Measurements from ENCODE around the gene RPS6KC1.

DNA sequence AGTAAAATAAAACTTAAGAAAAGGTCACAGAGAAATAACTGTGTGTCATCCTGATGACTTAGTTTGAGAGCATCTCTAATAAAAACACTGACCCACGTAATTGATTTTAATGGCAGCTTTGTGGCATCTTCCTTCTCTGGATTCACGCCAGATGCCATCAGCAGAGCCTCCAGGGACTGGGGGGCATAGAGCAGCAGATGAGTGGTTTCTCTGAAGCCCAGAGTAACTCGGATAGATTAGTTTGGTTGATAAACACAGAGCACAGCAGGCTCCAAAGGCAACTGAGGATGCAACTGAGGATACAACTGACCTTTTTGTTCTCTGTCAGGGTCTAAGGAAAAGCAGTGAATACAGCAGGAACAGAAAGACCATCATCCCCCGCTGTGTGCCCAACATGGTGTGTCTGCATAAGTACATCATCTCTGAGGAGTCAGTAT lies 180.8 kb downstream of the RPS6KC1 start:
- TF ChIP-seq, protein P1, sequence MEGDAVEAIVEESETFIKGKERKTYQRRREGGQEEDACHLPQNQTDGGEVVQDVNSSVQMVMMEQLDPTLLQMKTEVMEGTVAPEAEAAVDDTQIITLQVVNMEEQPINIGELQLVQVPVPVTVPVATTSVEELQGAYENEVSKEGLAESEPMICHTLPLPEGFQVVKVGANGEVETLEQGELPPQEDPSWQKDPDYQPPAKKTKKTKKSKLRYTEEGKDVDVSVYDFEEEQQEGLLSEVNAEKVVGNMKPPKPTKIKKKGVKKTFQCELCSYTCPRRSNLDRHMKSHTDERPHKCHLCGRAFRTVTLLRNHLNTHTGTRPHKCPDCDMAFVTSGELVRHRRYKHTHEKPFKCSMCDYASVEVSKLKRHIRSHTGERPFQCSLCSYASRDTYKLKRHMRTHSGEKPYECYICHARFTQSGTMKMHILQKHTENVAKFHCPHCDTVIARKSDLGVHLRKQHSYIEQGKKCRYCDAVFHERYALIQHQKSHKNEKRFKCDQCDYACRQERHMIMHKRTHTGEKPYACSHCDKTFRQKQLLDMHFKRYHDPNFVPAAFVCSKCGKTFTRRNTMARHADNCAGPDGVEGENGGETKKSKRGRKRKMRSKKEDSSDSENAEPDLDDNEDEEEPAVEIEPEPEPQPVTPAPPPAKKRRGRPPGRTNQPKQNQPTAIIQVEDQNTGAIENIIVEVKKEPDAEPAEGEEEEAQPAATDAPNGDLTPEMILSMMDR (conservative IDR thresholded peaks at IDR 0.05 in 1 of 2, IDR thresholded peaks at IDR 0.05 in 1 of 2; ENCODE audit: extremely low read depth in 1 of 2, insufficient read depth in 1 of 2, low read depth in 1 of 2, low read length in 2 of 2) = no peak
- no peak for TF ChIP-seq EZH2 (IDR thresholded peaks at IDR 0.05; ENCODE audit: borderline replicate concordance, low read length)

Measured in mammary epithelial cell (primary cell).